ENCODE data around the gene EPHA2.
"Not testable (repeated sequence)": the region's sequence is repeated elsewhere in the genome, so short reads cannot be mapped to it uniquely, and the experiment has no call there.

Gene EPHA2

DNA sequence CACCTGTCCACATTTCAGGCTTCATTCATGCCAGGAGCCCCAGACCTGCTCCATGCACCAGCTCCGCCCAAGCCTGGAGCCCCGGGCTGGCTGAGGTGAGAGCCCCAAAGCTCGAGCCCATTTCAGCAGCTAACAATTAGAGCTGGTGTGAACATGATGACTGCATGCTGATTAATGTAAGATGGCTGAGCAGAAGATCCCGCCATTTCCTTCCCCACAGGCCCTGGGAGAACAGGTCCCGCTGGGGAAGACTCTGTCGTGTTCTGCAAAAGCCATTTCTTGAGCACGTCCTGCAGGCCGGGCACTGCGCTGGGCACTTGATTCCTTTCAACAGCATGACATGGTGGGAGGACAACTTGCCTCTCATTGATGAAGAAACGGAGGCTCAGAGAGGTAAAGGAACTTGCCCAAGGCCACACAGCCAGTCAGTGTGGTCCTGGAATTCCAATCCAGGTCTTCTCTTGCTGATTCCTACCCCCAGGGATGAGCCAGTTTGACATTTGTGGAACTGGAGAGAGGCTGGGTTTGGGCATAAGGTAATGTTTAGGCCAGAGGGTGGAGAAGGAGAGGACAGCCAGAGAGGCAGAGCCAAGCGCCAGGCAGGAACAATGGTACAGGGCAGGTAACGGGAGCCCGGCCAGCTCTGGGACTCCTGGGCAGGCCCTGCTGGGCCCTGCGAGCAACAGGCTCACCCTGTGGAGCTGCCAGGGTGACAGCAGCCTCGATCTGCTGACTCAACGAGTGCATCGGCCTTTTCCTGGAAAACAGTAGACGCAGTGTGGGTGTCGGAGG, 28.1 kb upstream of the EPHA2 start:
- DNase-seq (ENCODE audit: low read depth) = no peak

GRCh38 chr1:16183179-16183578, 27.3 kb upstream of the EPHA2 start:
- DNase-seq (ENCODE audit: low read depth) = peak; percentile 66

DNA sequence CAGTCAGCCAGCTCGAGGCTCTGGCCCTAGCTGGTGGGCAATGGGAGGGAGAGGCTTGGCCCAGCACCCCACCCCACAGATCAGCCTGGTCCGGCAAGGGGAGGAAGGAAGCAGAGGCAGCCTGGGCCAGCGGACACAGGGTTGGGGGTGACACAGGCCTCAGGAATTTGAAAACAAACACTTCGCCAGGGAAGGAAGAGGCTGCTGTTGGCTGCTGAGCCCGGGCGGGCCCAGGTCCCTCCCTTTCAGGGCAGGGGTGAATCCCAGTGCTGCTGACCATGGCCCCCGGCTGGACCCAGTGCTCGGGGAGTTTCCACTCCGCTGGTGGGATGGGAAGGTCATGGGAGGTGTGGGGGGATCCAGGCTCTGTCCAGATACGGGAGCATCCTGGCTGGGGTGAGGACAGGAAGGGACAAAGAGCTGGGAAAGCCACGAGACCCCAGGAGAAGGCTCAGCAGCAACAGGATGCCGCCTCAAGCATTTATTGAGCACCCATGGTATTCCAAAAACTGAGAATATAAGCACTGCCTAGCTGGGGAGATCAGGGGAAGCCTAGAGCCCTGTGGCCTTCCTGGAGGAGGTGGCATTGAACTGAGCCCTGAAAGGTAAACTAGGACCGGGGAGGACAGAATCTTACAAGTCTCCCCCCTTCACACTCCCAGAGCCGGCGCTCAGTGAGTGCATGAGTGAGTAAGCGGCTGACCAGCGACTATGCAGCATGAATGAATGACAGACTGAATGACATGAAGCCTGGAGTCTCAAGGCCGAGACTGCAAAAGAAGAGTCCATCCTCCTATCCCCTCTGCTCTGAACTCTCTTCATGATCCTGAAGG, 26.2 kb upstream of the EPHA2 start:
- peak; percentile 87 for DNase-seq (ENCODE audit: low read depth)

DNA sequence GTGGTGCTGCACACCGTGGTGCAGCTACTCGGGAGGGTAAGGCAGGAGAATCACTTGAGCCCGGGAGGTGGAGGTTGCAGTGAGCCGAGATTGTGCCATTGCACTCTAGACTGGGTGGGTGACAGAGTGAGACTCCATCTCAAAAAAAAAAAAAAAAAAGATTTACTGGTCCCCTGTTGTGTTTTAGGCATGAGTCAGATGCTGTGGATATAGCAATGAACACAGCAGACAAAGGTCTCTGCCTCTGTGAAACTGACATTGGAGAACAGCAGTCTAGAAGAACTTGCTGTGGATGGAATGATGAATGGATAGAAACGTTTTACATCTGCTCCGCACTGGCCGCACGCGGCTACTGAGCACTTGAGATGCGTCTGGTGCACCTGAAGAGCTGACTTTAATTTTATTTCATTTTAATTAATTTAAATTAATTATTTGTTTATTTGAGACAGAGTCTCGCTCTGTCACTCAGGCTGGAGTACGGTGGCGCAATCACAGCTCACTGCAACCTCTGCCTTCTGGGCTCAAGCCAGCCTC, 24.5 kb upstream of the EPHA2 start:
- peak; percentile 19 for DNase-seq (ENCODE audit: low read depth)

DNA sequence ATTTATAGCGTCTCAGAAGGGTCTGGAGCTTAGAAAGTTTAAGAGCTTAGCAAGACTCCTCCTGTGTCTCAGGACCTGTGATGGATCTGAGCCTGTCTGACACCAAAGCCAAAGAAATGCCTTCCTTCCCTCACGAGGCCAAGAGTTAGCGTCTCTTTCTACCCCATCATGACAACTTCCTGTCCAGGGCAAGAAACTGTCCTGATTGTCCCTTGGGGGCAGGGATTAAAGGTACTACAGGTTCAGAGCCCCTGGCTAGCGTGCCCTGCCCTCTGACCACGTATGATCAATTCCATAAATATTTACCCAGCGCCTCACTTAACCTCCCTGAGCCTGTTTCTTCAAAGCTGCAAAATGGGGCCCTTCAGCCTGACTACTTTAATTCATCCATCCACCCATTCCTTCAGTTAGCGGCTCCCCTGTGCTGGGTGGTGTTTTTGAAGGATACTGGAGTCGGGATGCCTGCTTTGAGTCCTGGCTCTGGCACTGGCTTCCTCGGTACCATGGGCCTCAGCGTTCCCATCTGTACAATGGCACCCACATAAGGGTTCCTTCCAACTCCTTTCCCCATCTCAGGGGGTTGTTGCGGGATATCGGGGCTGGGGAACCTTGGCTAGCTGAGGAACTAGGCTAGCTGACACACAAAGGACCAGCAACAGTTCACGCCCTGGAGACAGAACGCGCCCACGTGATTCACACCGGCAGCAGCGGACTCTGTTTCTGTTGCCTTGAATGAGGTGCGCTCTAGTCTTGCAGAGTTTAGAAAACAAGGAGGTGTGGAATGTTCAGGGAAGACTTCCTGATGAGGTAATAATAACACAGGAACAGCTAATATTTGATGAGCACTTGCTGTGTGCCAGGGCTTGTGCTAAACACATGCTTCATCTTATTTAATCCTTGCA, 23.0 kb upstream of the EPHA2 start:
- no peak for DNase-seq (ENCODE audit: low read depth)

- no peak for DNase-seq (ENCODE audit: low read depth)
These were observed 21.4 kb upstream of the EPHA2 start for GRCh38 chr1:16177306-16177705.

DNA sequence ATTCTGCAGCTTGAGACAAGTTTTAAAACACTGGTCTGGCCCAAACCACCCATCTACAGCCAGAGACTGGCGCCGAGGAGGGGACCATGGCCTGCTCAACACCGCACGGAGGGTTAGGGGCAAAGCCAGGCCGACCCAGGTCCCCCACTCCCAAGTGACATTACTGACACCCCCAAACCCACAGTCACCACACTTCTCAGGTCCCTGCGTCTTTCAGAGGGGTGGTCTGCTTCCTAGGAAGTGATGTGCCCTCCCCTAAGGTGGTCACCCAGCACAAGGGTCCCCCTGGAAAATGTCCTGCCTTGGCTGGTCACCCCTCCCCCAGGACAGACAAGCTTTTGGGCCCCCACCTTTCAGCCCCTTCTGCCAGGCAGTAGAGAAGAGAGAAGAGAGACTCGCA, 20.8 kb upstream of the EPHA2 start:
- no peak for DNase-seq (ENCODE audit: low read depth)

DNA sequence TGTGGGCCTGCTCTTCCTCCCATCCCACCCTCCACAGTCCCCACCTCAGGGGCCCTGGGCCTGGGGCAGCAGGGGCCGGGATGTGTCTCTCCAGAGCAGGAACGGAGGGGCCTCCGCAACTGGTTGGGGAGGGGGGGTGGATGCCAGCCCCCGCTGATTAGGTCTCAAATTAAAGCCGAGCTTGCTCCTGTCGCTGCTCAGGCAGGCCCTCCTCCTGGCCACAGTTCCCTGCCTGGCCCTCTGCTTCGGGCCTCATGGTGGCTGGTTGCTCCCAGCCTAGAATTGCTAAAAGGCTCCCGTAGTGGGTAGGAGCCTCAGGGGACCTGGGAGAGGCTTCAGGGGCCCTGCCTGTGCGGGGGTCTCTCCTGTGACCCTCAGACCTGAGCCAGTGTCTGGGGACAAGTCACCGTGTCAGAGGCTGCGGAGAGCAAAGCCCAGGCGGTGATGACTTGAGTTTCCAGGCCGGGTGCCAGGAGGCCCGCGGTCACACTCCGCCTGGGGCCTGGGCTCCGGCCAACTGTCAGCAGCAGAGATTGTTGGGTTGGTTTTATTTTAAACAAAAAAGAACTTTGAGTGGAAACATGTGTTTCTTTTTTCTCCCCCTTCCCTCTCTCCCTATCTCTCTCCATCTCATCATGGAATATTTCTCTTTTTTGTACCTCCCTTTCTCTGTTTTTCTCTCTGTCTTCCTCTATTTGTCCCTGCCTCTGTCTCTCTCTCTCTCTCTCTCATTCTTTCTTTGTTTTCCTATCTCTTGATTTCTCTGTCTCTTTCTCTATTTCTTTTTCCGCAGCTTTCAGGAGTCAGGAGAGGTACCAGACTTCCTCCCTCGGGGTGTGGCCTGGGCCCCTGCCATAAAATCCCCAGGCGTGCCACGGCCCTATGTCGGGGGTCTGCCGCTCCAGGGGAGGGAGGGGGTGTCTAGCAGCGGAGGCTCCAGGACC, 20.0 kb upstream of the EPHA2 start:
- DNase-seq (ENCODE audit: low read depth) = peak; percentile 82

- no peak for DNase-seq (ENCODE audit: low read depth)
These were observed 19.2 kb upstream of the EPHA2 start for GRCh38 chr1:16174886-16175598.

- DNase-seq (ENCODE audit: low read depth) = no peak
These were observed 18.5 kb upstream of the EPHA2 start for GRCh38 chr1:16174261-16174868.

- no peak for DNase-seq (ENCODE audit: low read depth)
These were observed 17.8 kb upstream of the EPHA2 start for GRCh38 chr1:16173447-16174260.

GRCh38 chr1:16172964-16173446, 17.1 kb upstream of the EPHA2 start:
- DNase-seq (ENCODE audit: low read depth) = no peak

- no peak for DNase-seq (ENCODE audit: low read depth)
These were observed 16.5 kb upstream of the EPHA2 start for GRCh38 chr1:16172218-16172830.

GRCh38 chr1:16171314-16172151, 15.7 kb upstream of the EPHA2 start:
- DNase-seq (ENCODE audit: low read depth) = no peak

- DNase-seq (ENCODE audit: low read depth) = no peak
These were observed 14.4 kb upstream of the EPHA2 start for GRCh38 chr1:16170283-16170673.

DNA sequence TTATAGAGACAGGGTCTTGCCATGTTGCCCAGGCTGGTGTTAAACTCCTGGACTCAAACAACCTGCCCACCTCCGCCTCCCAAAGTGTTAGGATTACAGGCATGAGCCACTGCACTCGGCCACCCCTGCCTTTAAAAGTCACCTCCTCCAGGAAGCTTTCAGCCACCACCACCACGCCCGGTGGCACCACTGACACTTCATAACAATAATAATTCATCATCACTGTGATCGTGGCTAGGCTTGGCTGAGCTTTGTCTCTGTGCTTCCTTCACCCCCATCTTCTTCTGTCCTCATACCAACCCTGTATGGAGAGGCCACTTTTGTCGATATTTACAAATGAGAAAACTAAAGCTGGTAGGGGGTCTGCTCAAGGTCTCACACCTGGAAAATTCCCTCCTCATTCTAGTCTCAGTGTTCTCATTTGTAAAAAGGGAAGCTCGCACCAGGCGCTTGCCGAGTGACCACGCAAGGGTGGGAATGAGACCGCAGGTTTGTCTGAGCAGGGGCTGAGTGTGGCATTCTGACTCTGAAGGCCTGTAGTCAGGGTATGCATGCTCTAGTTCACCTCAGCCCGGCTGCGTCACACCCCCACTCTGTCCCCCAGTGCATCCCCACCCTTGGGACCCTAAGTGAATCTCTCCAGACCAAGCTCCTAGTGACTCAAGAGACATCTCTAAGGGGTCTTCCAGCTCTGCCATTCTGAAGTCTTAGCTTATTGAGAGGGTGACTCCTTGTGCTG, 12.9 kb upstream of the EPHA2 start:
- DNase-seq (ENCODE audit: low read depth) = no peak

DNA sequence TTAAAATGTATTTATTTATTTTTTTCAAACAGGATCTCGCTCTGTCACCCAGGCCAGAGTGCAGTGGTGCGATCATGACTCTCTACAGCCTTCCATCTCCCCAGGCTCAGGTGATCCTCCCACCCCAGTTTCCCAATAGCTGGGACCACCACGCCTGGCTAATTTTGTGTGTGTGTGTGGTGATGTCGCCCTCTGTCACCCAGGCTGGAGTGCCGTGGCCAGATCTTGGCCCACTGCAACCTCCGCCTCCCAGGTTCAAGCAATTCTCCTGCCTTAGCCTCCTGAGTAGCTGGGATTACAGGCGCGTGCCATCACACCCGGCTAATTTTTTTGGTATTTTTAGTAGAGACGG, 12.3 kb upstream of the EPHA2 start:
- not testable (repeated sequence) for DNase-seq (ENCODE audit: low read depth)

Measured in GM04504 (cell line).